Neuronal stem cell (in vitro differentiated cells): ENCODE data around the gene KRT86.

Experiments used
- DNase-seq: peaks from one replicate; pipeline ENCODE4 v3.0.0-alpha.2; 2013; ENCODE audit warnings: low spot score
- H2AFZ ChIP-seq: one replicate; pipeline ENCODE4 v1.6.1; 2013; ENCODE audit warnings: mild to moderate bottlenecking, low read length, inconsistent platforms
- H2AK5ac ChIP-seq: 2 replicates; pipeline ENCODE4 v1.6.1; 2013; ENCODE audit warnings: low read depth, mild to moderate bottlenecking, inconsistent platforms, low read length, moderate library complexity, mixed read lengths
- H2BK120ac ChIP-seq: 2 replicates; pipeline ENCODE4 v1.6.1; 2013; ENCODE audit warnings: low read depth, mild to moderate bottlenecking, inconsistent platforms, low read length, moderate library complexity, mixed read lengths
- H2BK12ac ChIP-seq: one replicate; pipeline ENCODE4 v1.6.1; 2013; ENCODE audit warnings: low read length, inconsistent platforms
- H2BK15ac ChIP-seq: 2 replicates; pipeline ENCODE4 v1.6.1; 2013; ENCODE audit warnings: mild to moderate bottlenecking, low read length, inconsistent platforms, mixed read lengths
- H2BK5ac ChIP-seq: one replicate; pipeline ENCODE4 v1.6.1; 2013; ENCODE audit warnings: inconsistent platforms, mild to moderate bottlenecking, low read length, moderate library complexity
- H3K14ac ChIP-seq: one replicate; pipeline ENCODE4 v1.6.1; 2013; ENCODE audit warnings: low read length, inconsistent platforms
- H3K18ac ChIP-seq: 2 replicates; pipeline ENCODE4 v1.6.1; 2013; ENCODE audit warnings: low read length, inconsistent platforms
- H3K23ac ChIP-seq: 2 replicates; pipeline ENCODE4 v1.6.1; 2013; ENCODE audit warnings: low read depth, mild to moderate bottlenecking, mixed read lengths, low read length, inconsistent platforms; ENCODE audit not compliant: poor library complexity
- H3K27ac ChIP-seq: replicated peaks from 3 replicates; pipeline ENCODE4 v1.5.1; 2013; ENCODE audit warnings: low read length, inconsistent platforms
- H3K27me3 ChIP-seq, 3 experiments: 2 replicates each; pipeline ENCODE4 v1.6.1; 2013; ENCODE audit warnings: low read length in 3 of 3, mild to moderate bottlenecking in 2 of 3, inconsistent platforms in 1 of 3, low read depth in 1 of 3, mixed read lengths in 1 of 3, moderate library complexity in 1 of 3; ENCODE audit not compliant: control insufficient read depth in 3 of 3, insufficient read depth in 3 of 3
- H3K36me3 ChIP-seq, 2 donors: replicated peaks in 1 of 2; 2 replicates each; pipeline ENCODE4 v1.6.1; 2013; ENCODE audit warnings: low read length in 2 of 2; ENCODE audit not compliant: control insufficient read depth in 2 of 2, insufficient read depth in 2 of 2
- H3K4ac ChIP-seq: 2 replicates; pipeline ENCODE4 v1.6.1; 2013; ENCODE audit warnings: inconsistent platforms, mild to moderate bottlenecking, low read length, moderate library complexity
- H3K4me1 ChIP-seq, 2 donors: 1 replicate in 1 of 2; 2 replicates in 1 of 2; pipeline ENCODE4 v1.6.1; 2013; ENCODE audit warnings: low read length in 2 of 2, low read depth in 1 of 2; ENCODE audit not compliant: control insufficient read depth in 2 of 2, insufficient read depth in 1 of 2
- H3K4me2 ChIP-seq: one replicate; pipeline ENCODE4 v1.6.1; 2013; ENCODE audit warnings: mild to moderate bottlenecking, low read length, inconsistent platforms; ENCODE audit not compliant: insufficient read depth, poor library complexity, severe bottlenecking
- H3K4me3 ChIP-seq, 2 donors: 2 replicates each; pipeline ENCODE4 v1.5.1; 2013; ENCODE audit warnings: low read length in 2 of 2, mild to moderate bottlenecking in 2 of 2, inconsistent platforms in 1 of 2, moderate library complexity in 1 of 2
- H3K79me1 ChIP-seq: one replicate; pipeline ENCODE4 v1.6.1; 2013; ENCODE audit warnings: low read depth, mild to moderate bottlenecking, inconsistent platforms, low read length, moderate library complexity
- H3K9ac ChIP-seq: one replicate; pipeline ENCODE4 v1.6.1; 2013; ENCODE audit warnings: mild to moderate bottlenecking, low read depth, low read length, inconsistent platforms; ENCODE audit not compliant: poor library complexity
- H3K9me3 ChIP-seq, 2 donors: replicated peaks in 1 of 2; 2 replicates each; pipeline versions ENCODE3 to v1.6.1; 2013; ENCODE audit warnings: low read length in 2 of 2, mild to moderate bottlenecking in 2 of 2, inconsistent platforms in 1 of 2, low read depth in 1 of 2, mixed read lengths in 1 of 2, moderate library complexity in 1 of 2; ENCODE audit not compliant: control insufficient read depth in 2 of 2, insufficient read depth in 1 of 2
- H4K8ac ChIP-seq: one replicate; pipeline ENCODE4 v1.6.1; 2013; ENCODE audit warnings: low read depth, mild to moderate bottlenecking, inconsistent platforms, low read length, moderate library complexity
- H4K91ac ChIP-seq: one replicate; pipeline ENCODE4 v1.6.1; 2013; ENCODE audit warnings: low read length, low read depth, mild to moderate bottlenecking, inconsistent platforms; ENCODE audit not compliant: poor library complexity
- WGBS, 2 donors: extraction: QIAGEN DNeasy Blood & Tissue Kit; methylation state at CpG; one replicate each; pipeline ENCODE4 v1.1.7; 2013; ENCODE audit warnings: missing lambda C conversion rate in 2 of 2, mixed read lengths in 1 of 2; ENCODE audit not compliant: insufficient read length in 2 of 2, insufficient replicate concordance in 1 of 2; ENCODE audit errors: extremely low coverage in 2 of 2; 5-methylcytosine and 5-hydroxymethylcytosine counted together

Gene KRT86

GRCh38 chr12:52235822-52236361 lies 38.6 kb upstream of the KRT86 start:
- Histone ChIP-seq H3K18ac (no peak overlapping the region), H2BK5ac (no peak overlapping the region), H3K4me1 (peaks cover 0 to 9% of the 10 kb centered on the region in 2 donors), H4K8ac (no peak overlapping the region), H2AFZ (no peak overlapping the region), H3K36me3 (no peaks in the 10 kb centered on the region), H3K14ac (no peak overlapping the region), H3K4me2 (no peak overlapping the region), H3K27me3 (peaks cover 6 to 52% (median 27%) of the 10 kb centered on the region in 3 experiments), H2BK12ac (no peak overlapping the region), H3K27ac (no peak overlapping the region), H2BK120ac (no peak overlapping the region), H2AK5ac (peak overlapping the region; percentile 16), H3K79me1 (peaks cover 1% of the 10 kb centered on the region), H3K9me3 (no peaks in the 10 kb centered on the region), H3K9ac (no peak overlapping the region), H3K4me3 (no peak overlapping the region), H2BK15ac (no peak overlapping the region), H3K23ac (no peak overlapping the region), H3K4ac (no peak overlapping the region), H4K91ac (no peak overlapping the region)
- DNase-seq, result no peak
- WGBS, 2 donors, result no CpG with 5 or more reads among the region's 4 CpGs

- no peak overlapping the region for H2AFZ ChIP-seq
- peaks cover 6 to 48% (median 27%) of the 10 kb centered on the region in 3 experiments for H3K27me3 ChIP-seq
- no peak overlapping the region for H2BK120ac ChIP-seq
- peaks cover 1% of the 10 kb centered on the region for H3K79me1 ChIP-seq
- H3K36me3 ChIP-seq, result no peaks in the 10 kb centered on the region
- no peak for DNase-seq
- no peak overlapping the region for H2BK5ac ChIP-seq
- H3K27ac ChIP-seq, result no peak overlapping the region
- H3K23ac ChIP-seq, result no peak overlapping the region
- H2BK15ac ChIP-seq, result peak overlapping the region; percentile 38
- no peak overlapping the region for H2AK5ac ChIP-seq
- H3K4me1 ChIP-seq, result peaks cover 0 to 10% of the 10 kb centered on the region in 2 donors
- WGBS, 2 donors, result no CpG with 5 or more reads among the region's 3 CpGs
- no peak overlapping the region for H3K4me3 ChIP-seq
- H4K8ac ChIP-seq, result no peak overlapping the region
- no peak overlapping the region for H2BK12ac ChIP-seq
- H3K9ac ChIP-seq, result no peak overlapping the region
- no peak overlapping the region for H3K18ac ChIP-seq
- no peak overlapping the region for H3K4me2 ChIP-seq
- no peaks in the 10 kb centered on the region for H3K9me3 ChIP-seq
- H4K91ac ChIP-seq, result no peak overlapping the region
- H3K14ac ChIP-seq, result no peak overlapping the region
- no peak overlapping the region for H3K4ac ChIP-seq
Measured at GRCh38 chr12:52236386-52237050, 37.9 kb upstream of the KRT86 start.

- WGBS, 2 donors, result no CpG with 5 or more reads among the region's 4 CpGs
- Histone ChIP-seq H3K4me2 (no peak overlapping the region), H2AK5ac (no peak overlapping the region), H3K14ac (peak overlapping the region; percentile 73), H3K4ac (peak overlapping the region; percentile 32), H2BK12ac (no peak overlapping the region), H3K4me3 (no peak overlapping the region), H3K27ac (no peak overlapping the region), H3K79me1 (peaks cover 1% of the 10 kb centered on the region), H3K4me1 (peaks cover 0 to 7% of the 10 kb centered on the region in 2 donors), H2BK120ac (no peak overlapping the region), H2AFZ (no peak overlapping the region), H3K9me3 (no peaks in the 10 kb centered on the region), H3K18ac (no peak overlapping the region), H2BK15ac (no peak overlapping the region), H3K9ac (no peak overlapping the region), H3K23ac (no peak overlapping the region), H4K91ac (no peak overlapping the region), H4K8ac (no peak overlapping the region), H3K27me3 (peaks cover under 1 to 29% (median 11%) of the 10 kb centered on the region in 3 experiments), H3K36me3 (no peaks in the 10 kb centered on the region), H2BK5ac (peak overlapping the region; percentile 6)
- DNase-seq, result no peak
Measured at GRCh38 chr12:52238207-52238840, 36.1 kb upstream of the KRT86 start.

GRCh38 chr12:52238916-52239646 lies 35.4 kb upstream of the KRT86 start:
- Histone ChIP-seq H2BK15ac (no peak overlapping the region), H3K4me2 (no peak overlapping the region), H3K27ac (no peak overlapping the region), H3K4me3 (no peak overlapping the region), H3K18ac (no peak overlapping the region), H2BK12ac (no peak overlapping the region), H3K27me3 (peaks cover 0 to 23% (median 5%) of the 10 kb centered on the region in 3 experiments), H3K4ac (no peak overlapping the region), H2BK5ac (peak overlapping the region; percentile 6), H3K23ac (no peak overlapping the region), H4K91ac (no peak overlapping the region), H3K9ac (no peak overlapping the region), H2AFZ (no peak overlapping the region), H3K14ac (no peak overlapping the region), H2AK5ac (no peak overlapping the region), H3K36me3 (no peaks in the 10 kb centered on the region), H3K79me1 (peaks cover 1% of the 10 kb centered on the region), H3K9me3 (no peaks in the 10 kb centered on the region), H2BK120ac (no peak overlapping the region), H3K4me1 (peaks cover 0 to 4% of the 10 kb centered on the region in 2 donors), H4K8ac (peak overlapping the region; percentile 54)
- DNase-seq, result no peak
- WGBS, 2 donors, result no CpG with 5 or more reads among the region's 7 CpGs
